ENCODE results near the gene PPP1R26. TPM values are rescaled to one million over a fixed set of nuclear protein-coding genes. Genes with fewer than 3 reads are reported as not detected.

The PPP1R26 gene
- polyA plus RNA-seq, 1 experiment = 6.0 TPM

DNA sequence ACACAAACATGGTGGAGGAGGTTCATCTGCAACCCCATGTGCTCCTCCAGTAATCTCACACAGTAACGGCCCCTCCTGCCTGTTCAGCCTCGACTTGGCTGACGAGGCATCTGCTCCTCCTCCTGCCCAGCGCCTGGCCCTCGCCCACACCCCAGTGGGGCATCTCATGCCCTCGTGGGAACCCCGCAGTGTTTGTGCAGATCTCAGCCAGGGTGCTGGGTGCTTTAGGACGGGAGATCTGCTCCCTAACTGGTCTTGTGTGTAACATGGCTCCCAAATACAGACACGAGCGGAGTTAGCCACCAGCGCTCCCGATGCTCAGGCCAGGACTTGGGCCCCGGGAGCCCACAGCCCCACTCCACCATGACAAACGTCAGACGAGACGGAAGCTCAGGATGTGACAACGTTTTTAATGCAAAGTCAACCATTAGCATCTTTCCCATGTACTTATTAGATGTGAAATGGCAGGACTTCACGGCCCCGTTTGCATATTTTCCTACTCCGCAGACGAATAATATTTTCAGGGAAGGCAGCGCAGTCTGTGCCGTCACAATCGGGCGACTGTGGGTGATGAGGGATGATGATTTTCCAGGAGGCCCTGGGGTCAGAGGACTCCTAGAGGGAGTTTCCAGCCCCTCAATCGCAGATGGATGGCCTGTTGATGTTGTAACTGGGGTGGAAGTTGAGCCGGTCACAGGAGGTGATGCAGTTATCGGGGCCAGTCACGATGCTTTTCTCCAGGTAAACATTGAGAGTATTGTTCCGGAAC lies 15.4 kb downstream of the PPP1R26 start:
- CTCF ChIA-PET = interaction anchor here (0.6 to 1.3 kb wide), 2 partner anchors 11 to 369 kb away, joined by 3 to 4 read pairs; no protein-coding TSS in a partner anchor

DNA sequence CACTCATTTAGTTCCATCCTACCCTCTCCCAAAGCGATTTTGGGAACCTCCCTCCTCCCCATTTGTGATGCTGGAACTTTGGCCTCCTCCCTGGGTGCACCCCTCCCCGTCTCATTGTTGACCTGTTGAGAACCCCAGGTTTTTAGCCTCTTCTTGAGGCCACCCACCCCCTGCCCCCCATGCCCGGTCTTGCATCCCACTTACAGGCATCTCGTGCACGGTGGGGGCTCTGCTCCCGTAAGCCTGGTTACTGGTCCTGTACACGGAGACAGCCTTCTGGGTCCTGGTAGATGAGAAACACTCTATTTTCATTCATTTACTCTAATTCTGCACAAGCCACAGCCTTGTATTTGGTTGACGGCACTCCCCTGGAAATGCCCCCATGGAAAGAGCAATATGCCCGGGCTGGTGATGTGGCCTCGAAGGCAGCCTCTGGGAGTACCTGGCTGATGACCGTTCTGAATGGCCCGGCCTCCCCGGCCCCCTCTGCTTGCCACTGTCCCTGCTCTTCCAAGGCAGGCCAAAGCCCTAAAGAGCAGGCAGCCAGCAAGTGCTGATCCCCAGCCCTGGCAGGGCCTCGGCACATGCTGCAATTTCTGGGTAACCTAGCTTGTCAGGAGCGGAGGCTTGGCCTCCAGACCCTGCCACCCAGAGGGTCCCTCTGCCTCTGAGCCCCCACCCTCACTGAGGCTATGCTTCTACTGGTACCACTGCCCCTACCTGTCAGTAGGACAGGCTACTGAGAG lies 19.0 kb downstream of the PPP1R26 start:
- Histone ChIP-seq H3K4me3 (ENCODE audit: low read depth, low read length) (no peak overlapping the region), H3K27me3 (ENCODE audit: control insufficient read depth, insufficient read depth, low read length) (no peaks in the 10 kb centered on the region), H3K36me3 (ENCODE audit: control insufficient read depth, insufficient read depth, low read length) (peaks cover 14% of the 10 kb centered on the region)
- TF ChIP-seq CTCF (IDR thresholded peaks at IDR 0.05; ENCODE audit: insufficient read depth, low read depth, low read length) = no peak
- CTCF ChIA-PET = interaction anchor here (1.9 to 2.0 kb wide), 2 partner anchors 15 to 18 kb away, joined by 5 to 8 read pairs; no protein-coding TSS in a partner anchor
- no peak for DNase-seq (ENCODE audit: low read depth)
- POLR2A ChIA-PET = no interaction called here

More for the DNA sequence above, 15.4 kb downstream of the PPP1R26 start:
- no peaks in the 10 kb centered on the region for H3K36me3 ChIP-seq (ENCODE audit: control insufficient read depth, insufficient read depth, low read length)
- TF ChIP-seq CTCF (IDR thresholded peaks at IDR 0.05; ENCODE audit: insufficient read depth, low read depth, low read length) = no peak
- H3K4me3 ChIP-seq (ENCODE audit: low read depth, low read length) = no peak overlapping the region
- no peak for DNase-seq (ENCODE audit: low read depth)
- no peaks in the 10 kb centered on the region for H3K27me3 ChIP-seq (ENCODE audit: control insufficient read depth, insufficient read depth, low read length)
- POLR2A ChIA-PET = no interaction called here

GRCh38 chr9:135499326-135500070 lies 19.9 kb downstream of the PPP1R26 start:
- CTCF ChIA-PET = interaction anchor here (0.6 to 2.0 kb wide), 2 partner anchors 8 to 19 kb away, joined by 4 to 8 read pairs; no protein-coding TSS in a partner anchor

DNA sequence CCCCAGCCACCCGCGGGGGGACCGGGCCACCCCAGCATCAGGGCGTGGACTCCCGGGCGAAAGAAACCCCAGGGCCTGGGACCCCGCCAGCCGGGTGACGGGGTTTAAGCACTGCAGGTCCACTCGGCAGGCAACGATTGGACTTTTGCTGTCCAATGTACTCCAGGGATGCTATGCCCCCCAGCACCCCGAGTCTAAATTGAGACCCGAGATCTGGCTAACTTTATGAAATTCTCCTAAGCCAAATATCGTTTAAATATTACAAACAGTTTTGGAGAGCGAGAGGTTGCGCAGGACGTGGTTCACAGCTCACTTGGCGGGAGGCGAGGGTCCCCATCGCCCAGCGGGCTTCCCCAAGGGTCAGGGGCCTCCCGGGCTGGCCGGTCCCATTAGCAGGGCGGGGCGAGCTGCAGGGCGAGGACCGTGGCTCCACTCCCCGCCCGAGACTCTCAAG lies 20.5 kb downstream of the PPP1R26 start:
- no peaks in the 10 kb centered on the region for H3K27me3 ChIP-seq (ENCODE audit: control insufficient read depth, insufficient read depth, low read length)
- H3K4me3 ChIP-seq (ENCODE audit: low read depth, low read length) = peak overlapping the region; percentile 91
- POLR2A ChIA-PET = no interaction called here
- peaks cover 29% of the 10 kb centered on the region for H3K36me3 ChIP-seq (ENCODE audit: control insufficient read depth, insufficient read depth, low read length)
- CTCF ChIA-PET = interaction anchor here (0.6 to 2.0 kb wide), 2 partner anchors 8 to 20 kb away, joined by 4 to 8 read pairs; no protein-coding TSS in a partner anchor
- no peak for TF ChIP-seq CTCF (IDR thresholded peaks at IDR 0.05; ENCODE audit: insufficient read depth, low read depth, low read length)
- no peak for DNase-seq (ENCODE audit: low read depth)

More at GRCh38 chr9:135499326-135500070, 19.9 kb downstream of the PPP1R26 start:
- DNase-seq (ENCODE audit: low read depth) = no peak
- H3K4me3 ChIP-seq (ENCODE audit: low read depth, low read length) = peak overlapping the region; percentile 91
- peaks cover 23% of the 10 kb centered on the region for H3K36me3 ChIP-seq (ENCODE audit: control insufficient read depth, insufficient read depth, low read length)
- POLR2A ChIA-PET = no interaction called here
- no peaks in the 10 kb centered on the region for H3K27me3 ChIP-seq (ENCODE audit: control insufficient read depth, insufficient read depth, low read length)
- TF ChIP-seq CTCF (IDR thresholded peaks at IDR 0.05; ENCODE audit: insufficient read depth, low read depth, low read length) = no peak

Measured in BJ (cell line).